ENCODE measurements around the gene USP34.
"Not testable (repeated sequence)": the region's sequence is repeated elsewhere in the genome, so short reads cannot be mapped to it uniquely, and the experiment has no call there.

Gene USP34, protein sequence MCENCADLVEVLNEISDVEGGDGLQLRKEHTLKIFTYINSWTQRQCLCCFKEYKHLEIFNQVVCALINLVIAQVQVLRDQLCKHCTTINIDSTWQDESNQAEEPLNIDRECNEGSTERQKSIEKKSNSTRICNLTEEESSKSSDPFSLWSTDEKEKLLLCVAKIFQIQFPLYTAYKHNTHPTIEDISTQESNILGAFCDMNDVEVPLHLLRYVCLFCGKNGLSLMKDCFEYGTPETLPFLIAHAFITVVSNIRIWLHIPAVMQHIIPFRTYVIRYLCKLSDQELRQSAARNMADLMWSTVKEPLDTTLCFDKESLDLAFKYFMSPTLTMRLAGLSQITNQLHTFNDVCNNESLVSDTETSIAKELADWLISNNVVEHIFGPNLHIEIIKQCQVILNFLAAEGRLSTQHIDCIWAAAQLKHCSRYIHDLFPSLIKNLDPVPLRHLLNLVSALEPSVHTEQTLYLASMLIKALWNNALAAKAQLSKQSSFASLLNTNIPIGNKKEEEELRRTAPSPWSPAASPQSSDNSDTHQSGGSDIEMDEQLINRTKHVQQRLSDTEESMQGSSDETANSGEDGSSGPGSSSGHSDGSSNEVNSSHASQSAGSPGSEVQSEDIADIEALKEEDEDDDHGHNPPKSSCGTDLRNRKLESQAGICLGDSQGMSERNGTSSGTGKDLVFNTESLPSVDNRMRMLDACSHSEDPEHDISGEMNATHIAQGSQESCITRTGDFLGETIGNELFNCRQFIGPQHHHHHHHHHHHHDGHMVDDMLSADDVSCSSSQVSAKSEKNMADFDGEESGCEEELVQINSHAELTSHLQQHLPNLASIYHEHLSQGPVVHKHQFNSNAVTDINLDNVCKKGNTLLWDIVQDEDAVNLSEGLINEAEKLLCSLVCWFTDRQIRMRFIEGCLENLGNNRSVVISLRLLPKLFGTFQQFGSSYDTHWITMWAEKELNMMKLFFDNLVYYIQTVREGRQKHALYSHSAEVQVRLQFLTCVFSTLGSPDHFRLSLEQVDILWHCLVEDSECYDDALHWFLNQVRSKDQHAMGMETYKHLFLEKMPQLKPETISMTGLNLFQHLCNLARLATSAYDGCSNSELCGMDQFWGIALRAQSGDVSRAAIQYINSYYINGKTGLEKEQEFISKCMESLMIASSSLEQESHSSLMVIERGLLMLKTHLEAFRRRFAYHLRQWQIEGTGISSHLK (N-terminal part only)

DNA sequence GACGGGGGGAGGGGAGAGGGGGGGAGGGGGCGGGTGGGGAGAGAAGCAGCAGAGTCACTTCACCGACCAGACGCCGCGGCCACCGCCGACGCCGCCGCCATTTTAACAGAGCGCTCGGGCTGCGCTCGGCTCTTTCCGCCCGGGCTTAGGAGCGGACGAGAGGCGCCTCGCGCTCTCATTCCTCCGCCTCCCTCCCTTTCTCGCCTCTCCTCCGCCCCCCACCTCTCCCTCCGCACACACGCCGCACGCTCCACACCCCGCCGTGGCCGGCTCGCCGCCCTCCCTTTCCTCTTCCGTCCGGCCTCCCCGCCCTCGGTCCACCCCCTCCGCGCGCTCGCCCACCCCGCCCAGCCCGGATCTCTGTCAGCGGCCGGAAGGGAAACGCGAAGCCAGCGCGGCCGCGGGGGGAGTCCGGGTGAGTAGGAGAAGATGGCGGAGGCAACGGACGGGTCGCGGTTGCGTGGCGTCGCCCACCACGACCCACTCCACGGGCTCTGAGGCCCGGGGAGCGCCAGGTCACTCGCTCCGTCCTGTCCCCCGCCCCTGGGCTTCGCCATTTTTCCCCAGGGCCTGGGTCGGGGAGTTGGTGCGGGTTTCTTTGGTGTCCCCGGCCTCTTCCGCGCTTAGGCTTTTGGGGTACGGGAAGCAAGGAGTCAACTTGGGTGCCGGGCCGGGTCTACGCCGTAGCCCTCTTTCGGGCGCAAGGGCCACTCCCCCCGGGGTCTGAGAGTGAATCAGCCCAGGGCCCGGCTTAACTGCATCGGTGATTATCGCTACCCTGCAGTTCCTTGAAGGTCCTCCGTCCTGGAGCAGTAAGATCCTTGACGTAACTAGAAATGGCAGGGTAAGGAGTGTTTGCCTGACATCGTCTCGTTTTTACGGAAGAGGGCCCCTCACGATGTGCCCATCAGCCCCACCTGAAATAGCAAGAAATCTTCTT, at the start of gene USP34:
Gene USP34, minus strand, starts transcription at position 123 of the 940 bp plus-strand sequence. CDS start 395 bp downstream, outside the sequence.
- DNase-seq, result peak; percentile 98

DNA sequence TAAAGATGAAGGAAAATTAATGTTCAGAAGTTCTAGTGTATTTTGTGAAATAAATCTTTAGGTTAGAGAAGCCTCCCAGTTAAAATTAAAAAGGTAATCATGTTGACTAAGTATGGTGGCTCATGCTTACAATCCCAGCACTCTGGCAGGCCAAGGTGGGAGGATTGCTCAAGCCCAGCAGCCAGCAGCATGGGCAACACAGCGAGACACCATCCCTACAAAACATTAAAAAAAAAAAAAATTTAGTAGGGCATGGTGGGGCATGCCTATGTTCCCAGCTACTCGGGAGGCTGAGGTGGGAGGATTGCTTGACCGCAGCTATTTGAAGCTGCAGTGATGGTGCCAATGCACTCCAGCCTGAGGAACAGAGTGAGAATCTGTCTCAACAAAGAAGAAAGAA, 49.4 kb upstream of the USP34 start:
- DNase-seq, result no peak

DNA sequence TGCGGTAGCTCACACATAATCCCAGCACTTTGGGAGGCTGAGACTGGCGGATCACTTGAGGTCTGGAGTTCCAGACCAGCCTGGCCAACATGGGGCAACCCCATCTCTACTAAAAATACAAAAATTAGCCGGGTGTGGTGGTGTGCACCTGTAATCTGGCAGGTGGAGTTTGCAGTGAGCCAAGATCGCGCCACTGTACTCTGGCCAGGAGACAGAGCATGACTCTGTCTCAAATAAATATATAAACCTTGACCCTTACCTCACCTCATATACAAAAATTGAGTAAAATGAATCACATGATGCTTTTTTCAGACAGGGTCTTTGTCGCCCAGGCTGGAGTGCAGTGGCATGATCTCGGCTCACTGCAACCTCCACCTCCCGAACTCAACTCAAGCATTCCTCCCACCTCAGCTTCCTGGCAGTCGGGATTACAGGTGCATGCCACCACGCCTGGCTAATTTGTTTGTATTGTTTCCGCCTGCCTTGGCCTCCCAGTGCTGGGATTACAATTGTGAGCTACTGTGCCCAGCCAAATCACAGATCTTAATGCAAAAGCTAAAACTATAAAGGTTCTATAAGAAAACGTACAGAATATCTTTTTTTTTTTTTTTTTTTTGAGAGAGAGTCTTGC, 42.0 kb upstream of the USP34 start:
- no peak for DNase-seq

DNA sequence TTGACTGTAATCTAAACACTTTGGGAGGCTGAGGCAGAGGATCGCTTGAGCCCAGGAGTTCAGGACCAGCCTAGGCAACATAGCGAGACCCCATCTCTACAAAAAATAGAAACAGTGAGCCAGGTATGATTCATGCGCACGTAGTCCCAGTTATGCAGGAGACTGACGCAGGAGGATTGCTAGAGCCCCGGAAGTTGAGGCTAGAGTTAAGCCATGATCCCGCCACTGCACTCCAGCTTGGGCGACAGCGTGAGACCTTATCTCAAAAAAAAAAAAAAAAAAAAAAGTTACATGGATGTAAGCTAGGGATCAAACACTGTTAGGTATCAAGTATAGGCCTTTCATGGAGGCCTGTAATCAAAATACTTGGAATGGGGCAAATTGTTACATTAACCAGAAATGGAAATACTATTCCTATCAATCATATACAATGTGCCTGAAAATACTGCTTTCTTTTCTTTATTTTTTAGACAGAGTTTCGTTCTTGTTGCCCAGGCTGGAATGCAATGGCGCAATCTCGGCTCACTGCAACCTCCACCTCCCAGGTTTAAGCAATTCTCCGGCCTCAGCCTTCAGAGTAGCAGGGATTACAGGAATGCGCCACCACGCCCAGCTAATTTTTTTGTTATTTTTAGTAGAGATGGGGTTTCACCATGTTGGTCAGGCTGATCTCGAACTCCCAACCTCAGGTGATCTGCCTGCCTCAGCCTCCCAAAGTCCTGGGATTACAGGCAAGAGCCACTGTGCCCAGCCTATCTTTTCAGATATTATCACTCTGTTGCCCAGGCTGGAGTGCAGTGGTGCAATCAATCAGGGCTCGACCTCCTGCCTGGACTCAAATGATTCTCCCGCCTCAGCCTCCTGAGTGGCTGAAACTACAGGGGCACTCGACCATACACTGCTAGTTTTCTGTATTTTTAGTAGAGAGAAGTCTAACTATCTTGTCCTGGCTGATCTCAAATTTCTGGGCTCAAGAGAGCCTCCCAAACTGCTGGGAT, 40.1 kb upstream of the USP34 start:
- DNase-seq, result no peak

GRCh38 chr2:61504949-61505348, 34.1 kb upstream of the USP34 start:
- no peak for DNase-seq

- DNase-seq, result no peak
These were observed 28.2 kb upstream of the USP34 start for GRCh38 chr2:61499060-61499459.

GRCh38 chr2:61493523-61493942, 22.6 kb upstream of the USP34 start:
- no peak for DNase-seq

GRCh38 chr2:61492476-61492875, 21.6 kb upstream of the USP34 start:
- no peak for DNase-seq

- no peak for DNase-seq
These were observed 14.4 kb upstream of the USP34 start for GRCh38 chr2:61485281-61485680.

- no peak for DNase-seq
These were observed 7.2 kb upstream of the USP34 start for GRCh38 chr2:61478086-61478485.

GRCh38 chr2:61476929-61477589, 6.2 kb upstream of the USP34 start:
- not testable (repeated sequence) for DNase-seq

DNA sequence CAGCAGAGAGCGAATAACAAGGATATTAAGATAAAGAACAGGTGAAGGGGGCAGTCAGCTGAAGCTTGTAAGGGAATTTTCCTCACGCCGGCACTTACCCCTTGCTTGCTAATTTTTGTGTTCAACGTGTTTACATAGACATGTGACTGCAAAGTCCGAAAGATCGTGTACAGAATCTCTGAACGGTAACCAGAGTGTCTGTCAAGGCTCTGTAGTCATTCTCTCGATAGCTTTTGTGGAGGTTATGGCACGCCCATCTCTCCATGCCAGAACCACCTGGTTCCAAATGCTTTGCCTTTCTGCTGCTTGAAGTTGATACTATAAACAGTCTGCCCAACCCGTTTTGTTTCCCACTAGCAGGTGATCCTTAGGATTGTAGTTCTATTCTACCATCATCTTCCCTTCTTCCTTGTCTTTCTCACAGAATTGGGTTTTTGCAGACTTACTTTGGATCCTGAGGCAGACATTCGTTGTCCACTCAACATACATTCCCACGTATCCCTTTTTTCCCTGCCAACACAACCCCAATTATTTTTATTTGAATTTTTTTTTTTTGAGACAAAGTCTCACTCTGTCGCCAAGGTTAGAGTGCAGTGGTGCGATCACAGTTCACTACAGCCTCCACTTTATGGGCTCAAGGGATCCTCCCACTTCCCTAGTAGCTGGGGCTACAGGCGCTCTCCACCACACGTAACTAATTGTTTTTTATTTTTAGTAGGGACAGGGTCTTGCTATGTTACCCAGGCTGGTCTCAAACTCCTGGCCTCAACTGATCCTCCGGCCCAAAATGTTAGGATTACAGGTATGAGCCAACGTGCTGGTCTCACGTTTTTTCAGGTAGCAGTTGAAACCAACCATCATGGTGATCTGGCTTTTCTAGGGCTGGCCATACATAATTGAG, 1.3 kb upstream of the USP34 start:
- DNase-seq, result no peak

- DNase-seq, result peak; percentile 92
These were observed 550 bp downstream of the USP34 start for GRCh38 chr2:61470122-61470951.

- no peak for DNase-seq
These were observed 1.3 kb downstream of the USP34 start for GRCh38 chr2:61469424-61470121.

DNA sequence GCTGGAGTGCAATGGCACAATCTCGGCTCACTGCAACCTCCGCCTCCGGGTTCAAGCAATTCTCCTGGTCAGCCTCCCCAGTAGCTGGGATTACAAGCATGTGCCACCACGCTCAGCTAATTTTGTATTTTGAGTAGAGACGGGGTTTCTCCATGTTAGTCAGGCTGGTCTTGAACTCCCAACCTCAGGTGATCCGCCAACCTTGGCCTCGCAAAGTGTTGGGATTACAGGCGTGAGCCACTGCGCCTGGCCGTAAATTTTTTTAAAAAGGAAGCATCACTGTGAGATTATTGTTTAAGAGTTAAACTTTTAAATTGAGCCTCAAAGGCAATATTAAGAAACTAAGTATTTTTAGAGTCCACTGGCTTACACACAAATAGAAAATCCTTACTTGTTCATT, 2.7 kb downstream of the USP34 start:
- not testable (repeated sequence) for DNase-seq

- no peak for DNase-seq
These were observed 5.8 kb downstream of the USP34 start for GRCh38 chr2:61465045-61465444.

All from right hindlimb (tissue), 1 donor.